Right lobe of liver (tissue), 4 donors: ENCODE data around the gene METAP1D.

Source experiments
- POLR2A ChIP-seq: fragments of 450-650 bp; IDR thresholded peaks from one replicate; pipeline ENCODE4 v1.6.1; 2017; ENCODE audit warnings: antibody characterized with exemption, mild to moderate bottlenecking
- TF ChIP-seq, protein P1 (sequence below), 4 donors: fragments of 200-600 bp in 3 of 4; fragments of 450-650 bp in 1 of 4; IDR thresholded peaks; one replicate each; pipeline versions ENCODE4 v1.5.1 to v1.8.0; 2016 to 2022; ENCODE audit warnings: antibody characterized with exemption in 4 of 4, mild to moderate bottlenecking in 2 of 4
- donor health status: DM: no; HTN: no; CAD: no.
- donor health status: DM: no; HTN: no; CAD: no.
- donor health status: DM: no; HTN: yes; CAD: no.

DNA sequence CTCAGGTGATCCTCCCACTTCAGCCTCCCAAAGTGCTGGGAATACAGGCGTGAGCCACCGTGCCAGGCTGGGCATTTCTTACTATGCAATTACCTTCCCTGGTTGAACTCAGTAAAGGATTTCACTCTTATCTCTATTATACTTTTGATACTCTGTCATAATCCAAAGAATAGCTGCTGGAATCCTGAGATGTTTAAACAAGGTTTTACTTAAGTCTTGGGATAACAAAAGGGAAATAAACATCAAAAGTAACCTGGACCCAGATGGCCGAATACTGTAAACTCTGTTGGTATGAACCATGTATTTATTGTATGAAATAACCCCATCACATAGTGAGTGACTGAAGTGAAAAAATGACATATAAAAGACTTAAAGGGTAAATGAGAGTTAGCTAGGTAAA lies 114.8 kb downstream of the METAP1D start:
- TF ChIP-seq, protein P1, sequence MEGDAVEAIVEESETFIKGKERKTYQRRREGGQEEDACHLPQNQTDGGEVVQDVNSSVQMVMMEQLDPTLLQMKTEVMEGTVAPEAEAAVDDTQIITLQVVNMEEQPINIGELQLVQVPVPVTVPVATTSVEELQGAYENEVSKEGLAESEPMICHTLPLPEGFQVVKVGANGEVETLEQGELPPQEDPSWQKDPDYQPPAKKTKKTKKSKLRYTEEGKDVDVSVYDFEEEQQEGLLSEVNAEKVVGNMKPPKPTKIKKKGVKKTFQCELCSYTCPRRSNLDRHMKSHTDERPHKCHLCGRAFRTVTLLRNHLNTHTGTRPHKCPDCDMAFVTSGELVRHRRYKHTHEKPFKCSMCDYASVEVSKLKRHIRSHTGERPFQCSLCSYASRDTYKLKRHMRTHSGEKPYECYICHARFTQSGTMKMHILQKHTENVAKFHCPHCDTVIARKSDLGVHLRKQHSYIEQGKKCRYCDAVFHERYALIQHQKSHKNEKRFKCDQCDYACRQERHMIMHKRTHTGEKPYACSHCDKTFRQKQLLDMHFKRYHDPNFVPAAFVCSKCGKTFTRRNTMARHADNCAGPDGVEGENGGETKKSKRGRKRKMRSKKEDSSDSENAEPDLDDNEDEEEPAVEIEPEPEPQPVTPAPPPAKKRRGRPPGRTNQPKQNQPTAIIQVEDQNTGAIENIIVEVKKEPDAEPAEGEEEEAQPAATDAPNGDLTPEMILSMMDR (IDR thresholded peaks at IDR 0.05), result no peak
- TF ChIP-seq POLR2A, result no peak
